MM.1S (cell line): ENCODE data around the gene ADCY4.

Source experiments
- DNase-seq: peaks from one replicate; pipeline ENCODE4 v3.0.0-alpha.2; 2015
- H2AFZ ChIP-seq: fragments of 300-600 bp; sonication (generic); 2 replicates; pipeline ENCODE4 v1.6.0; 2016; ENCODE audit warnings: antibody characterized with exemption, low read length
- H3F3A ChIP-seq: fragments of 300-600 bp; sonication (generic); 2 replicates; pipeline ENCODE4 v1.6.1; 2016; ENCODE audit warnings: mild to moderate bottlenecking, antibody characterized with exemption, low read length, moderate library complexity, mixed read lengths; ENCODE audit not compliant: insufficient read depth
- H3K27ac ChIP-seq: fragments of 300-600 bp; sonication (generic); 2 replicates; pipeline ENCODE4 v1.5.1; 2016; ENCODE audit warnings: mild to moderate bottlenecking, low read length
- H3K27me3 ChIP-seq: fragments of 300-600 bp; sonication (generic); replicated peaks from 2 replicates; pipeline ENCODE4 v1.6.0; 2016; ENCODE audit warnings: low read length; ENCODE audit not compliant: insufficient read depth
- H3K36me3 ChIP-seq: fragments of 300-600 bp; sonication (generic); replicated peaks from 2 replicates; pipeline ENCODE4 v1.6.1; 2016; ENCODE audit warnings: mild to moderate bottlenecking, low read length, mixed read lengths; ENCODE audit not compliant: insufficient read depth
- H3K4me1 ChIP-seq: fragments of 300-600 bp; sonication (generic); 2 replicates; pipeline ENCODE4 v1.6.1; 2016; ENCODE audit warnings: low read length, mixed read lengths
- H3K4me2 ChIP-seq: fragments of 300-600 bp; sonication (generic); 2 replicates; pipeline ENCODE4 v1.6.0; 2016; ENCODE audit warnings: low read depth, low read length
- H3K4me3 ChIP-seq: fragments of 300-600 bp; sonication (generic); 2 replicates; pipeline ENCODE4 v1.5.1; 2016; ENCODE audit warnings: low read length, mixed read lengths
- H3K79me2 ChIP-seq: fragments of 300-600 bp; sonication (generic); 2 replicates; pipeline ENCODE4 v1.6.1; 2016; ENCODE audit warnings: mixed run types, low read length, mixed read lengths
- H3K9ac ChIP-seq: fragments of 300-600 bp; sonication (generic); 2 replicates; pipeline ENCODE4 v1.6.1; 2016; ENCODE audit warnings: low read length, mixed read lengths
- H3K9me2 ChIP-seq: fragments of 300-600 bp; sonication (generic); replicated peaks from 2 replicates; pipeline ENCODE4 v1.6.1; 2016; ENCODE audit warnings: mild to moderate bottlenecking, low read length, mixed read lengths; ENCODE audit not compliant: insufficient read depth
- H3K9me3 ChIP-seq: fragments of 300-600 bp; sonication (generic); replicated peaks from 2 replicates; pipeline ENCODE4 v1.6.1; 2016; ENCODE audit warnings: mild to moderate bottlenecking, low read length, mixed read lengths; ENCODE audit not compliant: insufficient read depth
- H4K20me1 ChIP-seq: fragments of 300-600 bp; sonication (generic); 2 replicates; pipeline ENCODE4 v1.6.1; 2016; ENCODE audit warnings: mild to moderate bottlenecking, low read length, moderate library complexity, mixed read lengths; ENCODE audit not compliant: insufficient read depth
- CTCF ChIP-seq: fragments of 300-600 bp; sonication (generic); IDR thresholded peaks from 2 replicates; pipeline ENCODE4 v1.5.1; 2016; ENCODE audit warnings: antibody characterized with exemption, low read length, mixed read lengths
- EZH2 ChIP-seq: fragments of 300-600 bp; sonication (generic); optimal IDR thresholded peaks from 2 replicates; pipeline ENCODE3; 2017; ENCODE audit warnings: low read depth, mild to moderate bottlenecking, antibody characterized with exemption, low read length, mixed read lengths
- EZH2phosphoT487 ChIP-seq: fragments of 300-600 bp; sonication (generic); IDR thresholded peaks from 2 replicates; pipeline ENCODE4 v1.6.1; 2018; ENCODE audit warnings: antibody characterized with exemption, low read length

ADCY4 gene

GRCh38 chr14:24367514-24368211 lies 32.8 kb upstream of the ADCY4 start, which contains the start of gene NFATC4:
NFATC4 (plus strand) TSS chr14:24368184; CDS start chr14:24368341, 157 bp downstream.
- Histone ChIP-seq H3K9me2 (no peaks in the 10 kb centered on the region), H3K9ac (peak within 1 kb of the TSS; percentile 74), H3K4me3 (peak within 1 kb of the TSS; percentile 58), H3K79me2 (no peaks in the 10 kb centered on the region), H3K4me2 (peak within 1 kb of the TSS; percentile 95), H3K4me1 (no peaks in the 10 kb centered on the region), H3K27me3 (no peaks in the 10 kb centered on the region), H3F3A (0 out of 2 replicates have a peak, but pooled peaks cover 3% of the 10 kb centered on the region), H3K36me3 (no peaks in the 10 kb centered on the region), H2AFZ (peak within 1 kb of the TSS; percentile 77), H4K20me1 (no peaks in the 10 kb centered on the region), H3K27ac (peak within 1 kb of the TSS; percentile 70; the same call in 1 of the 2 replicates), H3K9me3 (no peaks in the 10 kb centered on the region)
- no peak for TF ChIP-seq CTCF
- no peak for TF ChIP-seq EZH2
- TF ChIP-seq EZH2phosphoT487 = no peak
- DNase-seq = peak; percentile 64

GRCh38 chr14:24366721-24367513 lies 32.0 kb upstream of the ADCY4 start:
- peak overlapping the region; percentile 58 for H3K4me3 ChIP-seq
- 0 out of 2 replicates have a peak, but pooled peaks cover 3% of the 10 kb centered on the region for H3F3A ChIP-seq
- H3K27ac ChIP-seq = peak overlapping the region; percentile 70; the same call in 1 of the 2 replicates
- H2AFZ ChIP-seq = peak overlapping the region; percentile 77
- peak; percentile 86 for DNase-seq
- H3K9me3 ChIP-seq = no peaks in the 10 kb centered on the region
- TF ChIP-seq EZH2 (no peak), CTCF (no peak), EZH2phosphoT487 (no peak)
- H3K9me2 ChIP-seq = no peaks in the 10 kb centered on the region
- H3K79me2 ChIP-seq = no peaks in the 10 kb centered on the region
- peak overlapping the region; percentile 95 for H3K4me2 ChIP-seq
- no peaks in the 10 kb centered on the region for H4K20me1 ChIP-seq
- H3K36me3 ChIP-seq = no peaks in the 10 kb centered on the region
- H3K27me3 ChIP-seq = no peaks in the 10 kb centered on the region
- H3K9ac ChIP-seq = peak overlapping the region; percentile 74
- H3K4me1 ChIP-seq = no peaks in the 10 kb centered on the region

GRCh38 chr14:24366413-24366720 lies 31.5 kb upstream of the ADCY4 start:
- Histone ChIP-seq H2AFZ (peak overlapping the region; percentile 70), H3K9ac (peak overlapping the region; percentile 74), H3K9me3 (no peaks in the 10 kb centered on the region), H3K4me2 (peak overlapping the region; percentile 95), H3K9me2 (no peaks in the 10 kb centered on the region), H3K4me1 (no peaks in the 10 kb centered on the region), H3K27ac (peak overlapping the region; percentile 70; the same call in 1 of the 2 replicates), H3K27me3 (no peaks in the 10 kb centered on the region), H4K20me1 (no peaks in the 10 kb centered on the region), H3K36me3 (no peaks in the 10 kb centered on the region), H3K4me3 (peak overlapping the region; percentile 58), H3K79me2 (no peaks in the 10 kb centered on the region), H3F3A (0 out of 2 replicates have a peak, but pooled peaks cover 3% of the 10 kb centered on the region)
- DNase-seq = no peak
- TF ChIP-seq CTCF (no peak), EZH2phosphoT487 (no peak), EZH2 (no peak)
